Gastrocnemius medialis (tissue), 4 donors: ENCODE results near the gene DNAAF5. TPM values are rescaled to one million over a fixed set of nuclear protein-coding genes. Genes with fewer than 3 reads are reported as not detected.

Source experiments
- ATAC-seq, 2 donors: fragments of 150-250 bp; one replicate each; pipeline ENCODE4 v1.9.1; 2016
- DNase-seq, 2 donors: peaks; one replicate each; pipeline ENCODE4 v3.0.0-alpha.2; 2019
- H3K27ac ChIP-seq, 4 donors: fragments of 200-600 bp; sonication (generic); 1 replicate in 1 of 4; 2 replicates in 3 of 4; pipeline ENCODE4 v1.5.1; 2016 to 2018; ENCODE audit warnings: mild to moderate bottlenecking in 2 of 4, moderate library complexity in 1 of 4
- H3K27me3 ChIP-seq, 3 donors: fragments of 200-600 bp; sonication (generic) in 2 of 3; 1 replicate in 1 of 3; 2 replicates in 2 of 3; pipeline versions ENCODE4 v1.5.1 to v1.6.0; 2016 to 2019; ENCODE audit warnings: mild to moderate bottlenecking in 1 of 3, moderate library complexity in 1 of 3
- H3K36me3 ChIP-seq, 2 donors: fragments of 200-600 bp; sonication (generic) in 1 of 2; one replicate each; pipeline ENCODE4 v1.5.1; 2017 to 2018
- H3K4me1 ChIP-seq, 2 donors: fragments of 200-600 bp; sonication (generic) in 1 of 2; one replicate each; pipeline ENCODE4 v1.5.1; 2016 to 2017; ENCODE audit warnings: mild to moderate bottlenecking in 2 of 2
- H3K4me3 ChIP-seq, 4 donors: fragments of 200-600 bp; sonication (generic) in 3 of 4; 1 replicate in 1 of 4; 2 replicates in 3 of 4; pipeline ENCODE4 v1.5.1; 2016 to 2019; ENCODE audit warnings: mild to moderate bottlenecking in 2 of 4
- H3K9me3 ChIP-seq, 3 donors: fragments of 200-600 bp; sonication (generic) in 2 of 3; 1 replicate in 1 of 3; 2 replicates in 2 of 3; pipeline ENCODE4 v1.5.1; 2016 to 2019
- CTCF ChIP-seq, 5 experiments: fragments of 450-650 bp in 3 of 5; fragments of 200-600 bp in 2 of 5; sonication (generic) in 2 of 5; IDR thresholded peaks in 4 of 5; conservative IDR thresholded peaks in 1 of 5; 1 replicate in 4 of 5; 2 replicates in 1 of 5; pipeline ENCODE4 v1.5.1; 2016 to 2019; ENCODE audit warnings: antibody characterized with exemption in 5 of 5, mild to moderate bottlenecking in 3 of 5, moderate library complexity in 3 of 5
- POLR2A ChIP-seq, 2 donors: fragments of 450-650 bp; IDR thresholded peaks; one replicate each; pipeline ENCODE4 v1.6.1; 2017; ENCODE audit warnings: antibody characterized with exemption in 2 of 2, mild to moderate bottlenecking in 2 of 2, moderate library complexity in 2 of 2
- in situ Hi-C, 4 donors: fragments of 200-750 bp; cut with MboI; loops; one replicate each; pipeline versions ENCODE4 v1.15.0 to v1.8.0; 2017; ENCODE audit warnings: low sequenced_read_pairs in 4 of 4
- intact Hi-C: fragments of 100-400 bp; cut with DNase I; formaldehyde crosslinking; loops from one replicate; pipeline ENCODE4 v1.15.1; 2023; ENCODE audit warnings: low total_unique reads
- total RNA-seq, 4 donors: library from RNA; depleted of rRNA; stranded (reverse); fragments of >200 nt; gene quantifications; one replicate each; pipeline versions ENCODE4 v1.1.0 to v1.2.3, GENCODE V29; 2016

The DNAAF5 gene
- 10 to 100 TPM; 22.4 to 36.2 (median 30.6) TPM for total RNA-seq

GRCh38 chr7:726084-726853 is at the start of gene DNAAF5:
Gene DNAAF5, plus strand, starts transcription at chr7:726699. Its CDS starts 22 bp downstream, at chr7:726721.
- H3K4me1 ChIP-seq: peaks cover 21 to 36% of the 10 kb centered on the region in 2 donors
- intact Hi-C loops: no loop called here
- no peaks in the 10 kb centered on the region for H3K9me3 ChIP-seq
- TF ChIP-seq POLR2A (IDR thresholded peaks at IDR 0.05) (peak; percentile 15 to 45), CTCF (IDR thresholded peaks at IDR 0.05 in 4 of 5, conservative IDR thresholded peaks at IDR 0.05 in 1 of 5) (no peak)
- H3K4me3 ChIP-seq: peak within 1 kb of the TSS; percentile 66 to 80 (median 76)
- DNase-seq: peak; percentile 64 to 78
- peak; percentile 86 to 89 for ATAC-seq
- in situ Hi-C loops: no loop called here
- no peaks in the 10 kb centered on the region for H3K27me3 ChIP-seq
- no peaks in the 10 kb centered on the region for H3K36me3 ChIP-seq
- H3K27ac ChIP-seq: peak within 1 kb of the TSS; percentile 84 to 89 (median 86)

GRCh38 chr7:676972-677385 is 49.5 kb upstream of the DNAAF5 start:
- no peak for ATAC-seq
- in situ Hi-C loops: no loop called here
- no peak for DNase-seq
- no peaks in the 10 kb centered on the region for H3K36me3 ChIP-seq
- no peaks in the 10 kb centered on the region for H3K9me3 ChIP-seq
- no peak overlapping the region for H3K27ac ChIP-seq
- H3K27me3 ChIP-seq: no peaks in the 10 kb centered on the region
- intact Hi-C loops: no loop called here
- H3K4me1 ChIP-seq: no peaks in the 10 kb centered on the region
- no peak overlapping the region for H3K4me3 ChIP-seq
- TF ChIP-seq POLR2A (IDR thresholded peaks at IDR 0.05) (no peak), CTCF (IDR thresholded peaks at IDR 0.05 in 4 of 5, conservative IDR thresholded peaks at IDR 0.05 in 1 of 5) (no peak)

- Histone ChIP-seq H3K36me3 (no peaks in the 10 kb centered on the region), H3K27me3 (no peaks in the 10 kb centered on the region), H3K27ac (no peak overlapping the region), H3K4me1 (no peaks in the 10 kb centered on the region), H3K4me3 (no peak overlapping the region), H3K9me3 (peaks cover 0 to 3% (median 2%) of the 10 kb centered on the region in 3 donors)
- intact Hi-C loops: no loop called here
- in situ Hi-C loops: no loop called here
- DNase-seq (no peak), ATAC-seq (no peak)
- TF ChIP-seq POLR2A (IDR thresholded peaks at IDR 0.05) (no peak), CTCF (IDR thresholded peaks at IDR 0.05 in 4 of 5, conservative IDR thresholded peaks at IDR 0.05 in 1 of 5) (no peak)
Observed at GRCh38 chr7:680411-681127, 45.9 kb upstream of the DNAAF5 start.

GRCh38 chr7:681551-682307 is 44.8 kb upstream of the DNAAF5 start:
- in situ Hi-C loops: no loop called here
- ATAC-seq (no peak), DNase-seq (no peak)
- intact Hi-C loops: no loop called here
- H3K4me1 ChIP-seq: no peaks in the 10 kb centered on the region
- H3K4me3 ChIP-seq: no peak overlapping the region
- no peak overlapping the region for H3K27ac ChIP-seq
- TF ChIP-seq POLR2A (IDR thresholded peaks at IDR 0.05): no peak
- TF ChIP-seq CTCF (IDR thresholded peaks at IDR 0.05 in 4 of 5, conservative IDR thresholded peaks at IDR 0.05 in 1 of 5): no peak
- no peaks in the 10 kb centered on the region for H3K27me3 ChIP-seq
- H3K36me3 ChIP-seq: no peaks in the 10 kb centered on the region
- peaks cover 0 to 8% (median 7%) of the 10 kb centered on the region in 3 donors for H3K9me3 ChIP-seq
